Measurements from ENCODE around the gene LRRC9. TPM values are rescaled to one million over a fixed set of nuclear protein-coding genes. Genes with fewer than 3 reads are reported as not detected.

The LRRC9 gene
- total and polyA plus RNA-seq, 2 donors (not counting 3 experiments of a cell fraction or from before 2014, with no cell fraction given): not detected

- Histone ChIP-seq H3K27me3 (ENCODE audit: control insufficient read depth in 2 of 2, insufficient read depth in 2 of 2, low read length in 2 of 2) (peaks cover 0 to 3% of the 10 kb centered on the region in 2 experiments), H4K20me1 (replicated peaks; ENCODE audit: control insufficient read depth, extremely low read depth, insufficient read depth, low read length) (no peaks in the 10 kb centered on the region), H3K36me3 (ENCODE audit: control insufficient read depth in 2 of 2, extremely low read depth in 1 of 2, insufficient read depth in 2 of 2, low read length in 2 of 2) (no peaks in the 10 kb centered on the region), H2AFZ (ENCODE audit: low read depth, low read length) (no peak overlapping the region), H3K27ac (ENCODE audit: insufficient read depth, low read depth, low read length) (no peak overlapping the region), H3K79me2 (ENCODE audit: control insufficient read depth, insufficient read depth, low read length) (no peaks in the 10 kb centered on the region), H3K4me3 (replicated peaks in 1 of 3; ENCODE audit: insufficient read depth in 1 of 3, low read depth in 1 of 3, low read length in 3 of 3) (no peak overlapping the region), H3K4me2 (ENCODE audit: insufficient read depth, low read length) (no peak overlapping the region), H3K9ac (replicated peaks; ENCODE audit: extremely low read depth, insufficient read depth, low read length) (no peak overlapping the region), H3K4me1 (ENCODE audit: control insufficient read depth, extremely low read depth, insufficient read depth, low read length) (no peaks in the 10 kb centered on the region), H3K9me3 (replicated peaks; ENCODE audit: control insufficient read depth, insufficient read depth, low read length) (no peaks in the 10 kb centered on the region), H3K9me1 (replicated peaks; ENCODE audit: control insufficient read depth, extremely low read depth, insufficient read depth, low read length) (no peaks in the 10 kb centered on the region)
- DNase-seq (ENCODE audit: low read depth, low spot score) (no peak), FAIRE-seq (no peak)
- ChIA-PET CTCF (interaction anchor here (1.6 to 4.4 kb wide), 4 partner anchors 10 to 388 kb away, joined by 4 to 154 read pairs (median 74); no protein-coding TSS in a partner anchor), POLR2A (no interaction called here)
- dilution Hi-C loops (cut with MboI; ENCODE audit: extremely low pct_ligation_motif_present, low sequenced_read_pairs) (no loop called here), intact Hi-C loops (cut with micrococcal nuclease) (loop anchor here (5.0 kb wide), 2 partner anchors 178 to 388 kb away; no protein-coding TSS in a partner anchor)
- TF ChIP-seq CTCF (IDR thresholded peaks at IDR 0.05; ENCODE audit: extremely low read depth in 1 of 2, insufficient read depth in 1 of 2, low read depth in 1 of 2, low read length in 2 of 2) (no peak), EZH2 (IDR thresholded peaks at IDR 0.05; ENCODE audit: borderline replicate concordance, low read depth, low read length, severe bottlenecking) (no peak), GATA2 (IDR thresholded peaks at IDR 0.05; ENCODE audit: insufficient read depth, insufficient read length, low read depth, low read length) (no peak), POLR2A (IDR thresholded peaks at IDR 0.05; ENCODE audit: low read depth, low read length) (no peak), MYC (IDR thresholded peaks at IDR 0.05; ENCODE audit: low read depth, low read length) (no peak), POLR2AphosphoS5 (IDR thresholded peaks at IDR 0.05; ENCODE audit: insufficient read depth, low read depth, low read length) (no peak)
- TF ChIP-seq, protein P1, sequence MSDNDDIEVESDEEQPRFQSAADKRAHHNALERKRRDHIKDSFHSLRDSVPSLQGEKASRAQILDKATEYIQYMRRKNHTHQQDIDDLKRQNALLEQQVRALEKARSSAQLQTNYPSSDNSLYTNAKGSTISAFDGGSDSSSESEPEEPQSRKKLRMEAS (IDR thresholded peaks at IDR 0.05; ENCODE audit: insufficient read depth, insufficient read length): no peak
- BruUV-seq (replicated peaks): no TSS peak
These were observed 24.2 kb upstream of the LRRC9 start for GRCh38 chr14:59895721-59896120.
